Measurements from ENCODE around the gene TVP23A. TPM values are rescaled to one million over a fixed set of nuclear protein-coding genes. Genes with fewer than 3 reads are reported as not detected.

Gene TVP23A
- total and polyA plus RNA-seq, 10 of the 15 experiments (the other 5 are each of a cell fraction or from before 2014, with no cell fraction given) = 1.1 to 6.4 (median 2.2) TPM

- Histone ChIP-seq H3K9ac (ENCODE audit: control insufficient read depth, insufficient read depth, low read length) (no peak overlapping the region), H3K27ac (ENCODE audit: control insufficient read depth, insufficient read depth) (no peak overlapping the region; the same call in 1 of the 2 replicates), H3K9me3 (replicated peaks; ENCODE audit: control insufficient read depth, insufficient read depth, low read length) (peaks cover 6% of the 10 kb centered on the region), H3K36me3 (ENCODE audit: control insufficient read depth in 2 of 2, insufficient read depth in 2 of 2, low read length in 1 of 2) (peaks cover 0 to 2% of the 10 kb centered on the region in 2 experiments; a peak in 1 of 4 replicates), H3K79me2 (ENCODE audit: control insufficient read depth, insufficient read depth, low read length) (no peaks in the 10 kb centered on the region), H3K4me1 (ENCODE audit: control insufficient read depth, insufficient read depth, low read length) (peaks cover 59% of the 10 kb centered on the region), H2AFZ (ENCODE audit: control insufficient read depth, low read depth, low read length) (no peak overlapping the region), H4K20me1 (ENCODE audit: control insufficient read depth, insufficient read depth) (no peaks in the 10 kb centered on the region), H3K27me3 (replicated peaks in 1 of 2; ENCODE audit: control insufficient read depth in 2 of 2, insufficient read depth in 2 of 2, low read length in 1 of 2) (no peaks in the 10 kb centered on the region), H3K4me3 (no peak overlapping the region), H3K4me2 (ENCODE audit: control insufficient read depth, insufficient read depth) (peak overlapping the region; percentile 41; the same call in 1 of the 2 replicates)
- 99% methylated on average over 3 of the region's 3 CpGs for WGBS (ENCODE audit: insufficient coverage, insufficient replicate concordance, low lambda C conversion rate, missing lambda C conversion rate)
- ChIA-PET CTCF (interaction anchor here (1.7 kb wide), 1 partner anchor 69 kb away, joined by 7 read pairs; the partner anchor contains the start of gene CIITA), POLR2A (interaction anchor here (0.5 to 1.9 kb wide), 5 partner anchors 15 to 529 kb away, joined by 3 to 5 read pairs (median 4); no protein-coding TSS in a partner anchor), SMC1A (ENCODE audit: uncharacterized antibody, unreplicated experiment) (interaction anchor here (1.0 to 4.8 kb wide), 14 partner anchors 12 to 140 kb away, joined by 3 to 23 read pairs (median 4); partner anchors contain the start of genes CIITA and NUBP1), RAD21 (ENCODE audit: unreplicated experiment) (interaction anchor here (0.9 to 2.1 kb wide), 5 partner anchors 12 to 68 kb away, joined by 3 to 5 read pairs (median 5); partner anchors contain the start of gene CIITA)
- FAIRE-seq (no peak), ATAC-seq (no peak), DNase-seq (ENCODE audit: low read depth, low spot score) (no peak)
- TF ChIP-seq RAD51 (IDR thresholded peaks at IDR 0.05) = no peak
- no peak for TF ChIP-seq SREBF1 (IDR thresholded peaks at IDR 0.05; ENCODE audit: low read length)
- no peak for TF ChIP-seq BHLHE40 (IDR thresholded peaks at IDR 0.05; ENCODE audit: borderline replicate concordance in 1 of 2, low read depth in 2 of 2, low read length in 1 of 2)
- intact Hi-C loops (cut with micrococcal nuclease; ENCODE audit: unreplicated experiment) (no loop called here), in situ Hi-C loops (cut with MboI) (no loop called here)
- no TSS peak for BruUV-seq (replicated peaks)
Observed at GRCh38 chr16:10808850-10809249, 9.7 kb downstream of the TVP23A start.

- ATAC-seq (peak; percentile 8; the same call in 1 of the 3 replicates), FAIRE-seq (no peak), DNase-seq (ENCODE audit: low read depth, low spot score) (no peak)
- ChIA-PET RAD21 (ENCODE audit: unreplicated experiment) (interaction anchor here (0.5 to 2.1 kb wide), 9 partner anchors 13 to 450 kb away, joined by 3 to 5 read pairs (median 4); partner anchors contain the start of genes CIITA and NUBP1), SMC1A (ENCODE audit: uncharacterized antibody, unreplicated experiment) (interaction anchor here (1.1 to 4.8 kb wide), 12 partner anchors 11 to 141 kb away, joined by 3 to 23 read pairs (median 4); partner anchors contain the start of gene CIITA), CTCF (interaction anchor here (1.7 kb wide), 1 partner anchor 70 kb away, joined by 7 read pairs; the partner anchor contains the start of gene CIITA), POLR2A (interaction anchor here (0.5 to 1.2 kb wide), 5 partner anchors 55 to 70 kb away, joined by 3 to 4 read pairs (median 3); no protein-coding TSS in a partner anchor)
- no peaks in the 10 kb centered on the region for H4K20me1 ChIP-seq (ENCODE audit: control insufficient read depth, insufficient read depth)
- peaks cover 62% of the 10 kb centered on the region for H3K4me1 ChIP-seq (ENCODE audit: control insufficient read depth, insufficient read depth, low read length)
- 48% methylated on average over 3 of the region's 3 CpGs for WGBS (ENCODE audit: insufficient coverage, insufficient replicate concordance, low lambda C conversion rate, missing lambda C conversion rate)
- no TSS peak for BruUV-seq (replicated peaks)
- no peak overlapping the region for H3K9ac ChIP-seq (ENCODE audit: control insufficient read depth, insufficient read depth, low read length)
- peaks cover 0 to 2% of the 10 kb centered on the region in 2 experiments; a peak in 1 of 4 replicates for H3K36me3 ChIP-seq (ENCODE audit: control insufficient read depth in 2 of 2, insufficient read depth in 2 of 2, low read length in 1 of 2)
- H3K27me3 ChIP-seq (replicated peaks in 1 of 2; ENCODE audit: control insufficient read depth in 2 of 2, insufficient read depth in 2 of 2, low read length in 1 of 2) = no peaks in the 10 kb centered on the region
- H2AFZ ChIP-seq (ENCODE audit: control insufficient read depth, low read depth, low read length) = no peak overlapping the region
- no peak overlapping the region for H3K4me3 ChIP-seq
- no peaks in the 10 kb centered on the region for H3K79me2 ChIP-seq (ENCODE audit: control insufficient read depth, insufficient read depth, low read length)
- H3K4me2 ChIP-seq (ENCODE audit: control insufficient read depth, insufficient read depth) = peak overlapping the region; percentile 41
- in situ Hi-C loops (cut with MboI) = no loop called here
- intact Hi-C loops (cut with micrococcal nuclease; ENCODE audit: unreplicated experiment) = no loop called here
- peaks cover 6% of the 10 kb centered on the region for H3K9me3 ChIP-seq (replicated peaks; ENCODE audit: control insufficient read depth, insufficient read depth, low read length)
- peak overlapping the region; percentile 6; the same call in 1 of the 2 replicates for H3K27ac ChIP-seq (ENCODE audit: control insufficient read depth, insufficient read depth)
- TF ChIP-seq ZNF217 (IDR thresholded peaks at IDR 0.05) (no peak), BHLHE40 (IDR thresholded peaks at IDR 0.05; ENCODE audit: borderline replicate concordance in 1 of 2, low read depth in 2 of 2, low read length in 1 of 2) (peak; percentile 66 to 79; a peak in 3 of 4 replicates), RUNX3 (IDR thresholded peaks at IDR 0.05; ENCODE audit: low read length) (peak; percentile 67), RELB (IDR thresholded peaks at IDR 0.05; ENCODE audit: low read depth) (0 out of 2 replicates have a peak, but pooled peaks have one; percentile 31), SUZ12 (IDR thresholded peaks at IDR 0.05; ENCODE audit: unreplicated experiment) (no peak)
- TF ChIP-seq, protein P1, sequence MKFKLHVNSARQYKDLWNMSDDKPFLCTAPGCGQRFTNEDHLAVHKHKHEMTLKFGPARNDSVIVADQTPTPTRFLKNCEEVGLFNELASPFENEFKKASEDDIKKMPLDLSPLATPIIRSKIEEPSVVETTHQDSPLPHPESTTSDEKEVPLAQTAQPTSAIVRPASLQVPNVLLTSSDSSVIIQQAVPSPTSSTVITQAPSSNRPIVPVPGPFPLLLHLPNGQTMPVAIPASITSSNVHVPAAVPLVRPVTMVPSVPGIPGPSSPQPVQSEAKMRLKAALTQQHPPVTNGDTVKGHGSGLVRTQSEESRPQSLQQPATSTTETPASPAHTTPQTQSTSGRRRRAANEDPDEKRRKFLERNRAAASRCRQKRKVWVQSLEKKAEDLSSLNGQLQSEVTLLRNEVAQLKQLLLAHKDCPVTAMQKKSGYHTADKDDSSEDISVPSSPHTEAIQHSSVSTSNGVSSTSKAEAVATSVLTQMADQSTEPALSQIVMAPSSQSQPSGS (IDR thresholded peaks at IDR 0.05; ENCODE audit: low read length) = 0 out of 2 replicates have a peak, but pooled peaks have one; percentile 22
Observed at GRCh38 chr16:10808218-10808617, 10.4 kb downstream of the TVP23A start.
